ENCODE data around the gene GTF2H1.
"Not testable (repeated sequence)": the region's sequence is repeated elsewhere in the genome, so short reads cannot be mapped to it uniquely, and the experiment has no call there.

Gene GTF2H1

GRCh38 chr11:18320617-18321016 lies 1.8 kb upstream of the GTF2H1 start:
- DNase-seq = no peak

DNA sequence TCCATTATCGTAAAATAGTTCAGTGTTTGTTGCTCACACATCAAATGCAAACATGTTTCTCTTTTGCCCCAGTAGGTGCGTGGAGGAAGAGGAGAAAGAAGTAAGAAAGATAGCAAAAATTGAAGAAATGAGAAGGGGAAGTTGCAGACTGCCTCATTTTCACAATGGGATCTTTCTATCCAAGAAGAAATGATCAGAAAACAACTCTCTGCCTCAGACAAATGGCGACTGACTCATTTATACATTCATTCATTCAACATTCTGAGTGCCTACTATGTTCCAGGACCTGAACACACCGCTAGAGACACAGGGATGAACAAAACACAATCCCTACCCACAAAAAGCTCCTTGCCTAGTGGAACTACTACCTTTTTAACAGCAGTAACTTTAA lies 794 bp upstream of the GTF2H1 start:
- no peak for DNase-seq

GRCh38 chr11:18322818-18323570 lies 627 bp downstream of the GTF2H1 start:
- no peak for DNase-seq

DNA sequence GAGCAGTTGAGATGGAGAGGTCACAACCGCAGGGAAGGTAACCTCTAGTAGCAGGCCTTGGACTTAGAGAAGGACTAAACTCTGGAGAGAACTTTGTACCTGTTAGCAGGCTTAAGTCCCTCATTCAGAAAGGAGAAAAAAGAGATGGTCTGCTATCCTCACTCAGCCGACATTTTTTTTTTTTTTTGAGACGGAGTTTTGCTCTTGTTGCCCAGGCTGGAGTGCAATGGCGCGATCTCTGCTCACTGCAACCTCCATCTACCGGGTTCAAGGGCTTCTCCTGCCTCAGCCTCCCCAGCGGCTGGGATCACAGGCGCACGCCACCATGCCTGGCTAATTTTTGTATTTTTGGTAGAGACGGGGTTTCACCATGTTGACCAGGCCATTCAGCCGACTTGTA lies 1.5 kb downstream of the GTF2H1 start:
- not testable (repeated sequence) for DNase-seq

- no peak for DNase-seq
These were observed 2.0 kb downstream of the GTF2H1 start for GRCh38 chr11:18324381-18324780.

DNA sequence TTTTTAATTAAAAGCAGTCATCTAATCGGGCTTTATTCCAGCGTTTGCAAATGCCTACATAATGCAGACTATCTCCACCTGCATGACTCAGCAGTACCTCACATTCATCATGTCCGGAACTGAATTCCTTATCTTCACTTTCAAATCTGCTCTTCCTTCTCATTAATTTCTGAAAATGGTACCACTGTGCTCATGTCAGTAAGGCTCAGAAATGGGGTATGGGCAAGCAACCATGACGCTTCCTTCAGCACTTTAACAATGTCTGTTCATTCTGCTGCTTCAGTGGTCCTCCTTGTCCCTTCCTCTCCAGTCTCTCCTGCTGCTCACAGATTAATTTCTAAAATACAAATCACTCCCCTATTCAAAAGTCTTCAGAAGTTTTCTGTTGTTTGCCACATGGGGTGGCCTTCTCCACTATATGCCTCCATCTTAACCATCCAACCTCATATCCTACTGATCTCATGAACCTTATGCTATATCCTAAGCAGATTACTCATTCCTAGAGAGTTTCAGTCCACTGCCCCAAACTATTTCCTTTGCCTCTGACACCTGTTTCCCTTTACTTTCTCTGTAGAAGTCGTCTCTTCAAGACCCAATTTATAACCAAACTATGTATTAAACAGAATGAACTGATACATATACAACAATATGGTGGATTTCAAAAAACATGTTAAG lies 7.0 kb downstream of the GTF2H1 start:
- DNase-seq = no peak

- no peak for DNase-seq
These were observed 8.6 kb downstream of the GTF2H1 start for GRCh38 chr11:18330921-18331320.

DNA sequence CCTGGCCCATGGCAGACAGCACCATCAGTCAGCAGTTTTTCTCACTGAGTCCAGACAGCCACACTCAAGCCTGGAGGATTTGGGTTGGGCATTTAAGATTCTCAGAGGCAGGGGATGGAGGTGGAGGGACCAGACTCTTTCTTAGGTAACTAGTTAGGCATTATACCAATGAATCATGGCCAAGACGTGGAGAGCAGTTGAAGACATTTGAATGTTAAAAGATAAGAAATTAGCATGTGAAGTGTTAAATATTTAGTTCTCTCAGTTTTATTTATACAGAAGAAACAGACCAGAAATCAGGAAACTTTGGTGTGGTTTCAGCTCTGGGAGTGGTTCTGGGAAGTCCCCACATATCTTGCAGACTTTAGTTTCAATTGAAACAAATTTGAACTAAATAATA lies 9.9 kb downstream of the GTF2H1 start:
- no peak for DNase-seq

DNA sequence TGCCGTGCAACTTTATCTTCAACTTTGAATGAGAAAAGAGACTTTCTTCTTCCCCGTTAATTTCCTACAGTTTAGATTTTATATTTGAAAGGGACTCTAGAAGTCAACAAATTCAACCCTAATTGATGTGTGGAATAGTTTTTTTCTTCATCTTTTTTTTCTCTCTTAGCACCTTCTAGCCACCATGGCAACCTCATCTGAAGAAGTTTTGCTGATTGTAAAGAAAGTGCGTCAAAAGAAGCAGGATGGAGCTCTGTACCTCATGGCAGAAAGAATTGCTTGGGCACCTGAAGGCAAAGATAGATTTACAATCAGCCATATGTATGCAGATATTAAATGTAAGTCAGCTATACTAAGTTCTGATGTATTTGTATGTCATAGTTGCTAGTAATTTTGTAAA lies 10.5 kb downstream of the GTF2H1 start:
- no peak for DNase-seq

DNA sequence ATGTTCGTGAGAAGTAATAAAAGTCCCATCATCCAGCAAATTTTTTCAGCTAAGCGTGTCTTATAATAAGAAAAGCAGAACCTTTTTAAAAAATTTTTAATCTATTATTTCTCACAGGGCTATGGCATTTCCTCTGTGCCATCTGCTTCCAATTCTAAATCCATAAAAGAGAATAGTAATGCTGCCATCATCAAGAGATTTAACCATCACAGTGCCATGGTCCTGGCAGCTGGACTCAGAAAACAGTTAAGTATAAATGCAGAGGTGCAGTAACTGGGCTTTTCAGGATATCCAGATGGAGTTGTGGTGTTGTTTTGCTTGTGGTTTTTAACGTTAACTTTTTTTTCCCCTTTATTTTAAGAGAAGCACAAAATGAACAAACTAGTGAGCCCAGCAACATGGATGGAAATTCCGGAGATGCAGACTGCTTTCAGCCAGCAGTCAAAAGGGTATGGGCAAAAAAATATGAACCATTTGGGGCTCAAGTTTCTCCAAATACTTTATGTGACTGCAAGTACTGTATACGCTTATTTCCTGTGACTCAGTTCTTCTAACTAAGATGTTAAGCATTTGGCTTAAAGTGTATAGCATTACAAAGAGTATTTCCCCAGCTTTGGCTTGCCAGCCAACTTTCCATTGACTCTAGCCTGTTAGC lies 25.2 kb downstream of the GTF2H1 start:
- DNase-seq = no peak

DNA sequence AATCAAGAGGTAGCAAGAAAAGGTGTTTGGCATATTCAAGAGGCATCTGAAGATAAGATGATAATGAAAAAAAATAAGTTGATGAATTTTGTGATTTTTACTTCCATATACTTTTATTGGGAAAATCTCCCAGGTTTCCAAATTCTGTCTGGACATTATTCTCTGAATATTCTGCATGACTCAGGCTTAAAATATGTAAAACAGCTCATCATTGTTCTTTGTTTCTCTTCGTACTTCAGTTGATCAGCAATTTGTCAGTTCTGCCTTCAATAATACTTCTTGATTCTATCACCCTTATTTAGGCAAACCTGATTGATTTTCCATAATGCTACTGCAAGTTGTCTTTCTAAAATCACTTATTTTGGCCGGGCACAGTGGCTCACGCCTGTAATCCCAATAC lies 30.2 kb downstream of the GTF2H1 start:
- DNase-seq = no peak

- DNase-seq = no peak
These were observed 36.3 kb downstream of the GTF2H1 start for GRCh38 chr11:18358646-18359045.

DNA sequence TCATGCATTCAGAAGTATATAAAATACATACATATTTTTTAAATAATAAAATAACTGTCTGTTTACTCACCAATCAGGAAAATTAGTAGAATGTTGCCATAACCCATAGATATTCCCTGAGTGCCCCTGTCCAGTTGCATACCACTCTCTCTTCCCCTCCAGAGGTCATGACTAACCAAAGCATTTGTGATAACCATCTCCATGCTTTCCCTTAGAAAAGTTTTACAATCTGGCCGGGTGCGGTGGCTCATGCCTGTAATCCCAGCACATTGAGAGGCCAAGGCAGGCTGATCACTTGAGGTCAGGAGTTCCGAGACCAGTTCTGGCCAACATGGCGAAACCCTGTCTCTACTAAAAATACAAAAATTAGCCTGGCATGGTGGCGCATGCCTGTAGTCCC lies 38.8 kb downstream of the GTF2H1 start:
- no peak for DNase-seq

DNA sequence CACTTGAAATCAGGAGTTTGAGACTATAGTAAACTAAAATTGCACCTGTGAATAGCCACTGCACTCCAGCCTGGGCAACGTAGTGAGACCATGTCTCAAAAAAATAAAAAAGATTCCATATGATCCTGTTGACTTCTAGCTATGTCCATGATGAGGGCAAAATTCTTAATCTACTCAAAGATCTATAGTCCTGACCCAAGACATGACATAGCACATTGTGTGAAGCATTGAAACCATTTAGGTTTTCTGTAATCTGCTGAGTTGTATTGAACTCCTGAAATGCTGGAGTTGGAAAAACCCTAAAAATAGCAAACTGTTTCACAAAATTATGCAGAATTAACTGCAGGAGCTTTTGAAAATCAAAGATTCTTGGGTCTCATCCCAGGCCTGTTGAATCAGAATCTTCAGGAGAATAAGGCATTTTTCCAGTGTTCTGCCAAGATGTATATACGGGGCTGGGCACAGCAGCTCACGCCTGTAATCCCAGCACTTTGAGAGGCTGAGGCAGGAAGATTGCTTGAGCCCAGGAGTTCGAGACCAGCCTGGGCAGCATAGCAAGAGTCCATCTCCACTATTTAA lies 42.2 kb downstream of the GTF2H1 start:
- DNase-seq = no peak

GRCh38 chr11:18365741-18366140 lies 43.4 kb downstream of the GTF2H1 start:
- no peak for DNase-seq

DNA sequence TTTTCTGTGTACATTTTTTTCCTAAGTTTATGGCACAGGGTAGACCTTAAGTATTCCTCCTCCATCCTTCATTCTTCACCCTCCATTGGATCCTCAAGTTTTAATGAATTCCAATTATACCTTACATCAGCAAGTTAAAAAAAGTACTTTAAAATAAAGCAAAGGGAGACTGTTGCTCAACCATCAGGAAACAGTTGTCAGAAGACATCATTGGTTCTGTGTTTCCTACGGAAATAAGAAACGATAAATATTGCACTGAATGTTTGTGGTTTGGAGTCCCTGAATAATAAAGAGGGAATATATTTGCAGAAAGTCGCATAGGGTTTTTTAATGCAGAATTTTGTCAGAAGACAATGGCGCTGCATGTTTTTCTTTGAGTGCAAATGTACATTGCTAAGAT lies 43.9 kb downstream of the GTF2H1 start:
- DNase-seq = no peak

- no peak for DNase-seq
These were observed 45.1 kb downstream of the GTF2H1 start for GRCh38 chr11:18367431-18367830.

- no peak for DNase-seq
These were observed 45.9 kb downstream of the GTF2H1 start for GRCh38 chr11:18368221-18368620.

DNA sequence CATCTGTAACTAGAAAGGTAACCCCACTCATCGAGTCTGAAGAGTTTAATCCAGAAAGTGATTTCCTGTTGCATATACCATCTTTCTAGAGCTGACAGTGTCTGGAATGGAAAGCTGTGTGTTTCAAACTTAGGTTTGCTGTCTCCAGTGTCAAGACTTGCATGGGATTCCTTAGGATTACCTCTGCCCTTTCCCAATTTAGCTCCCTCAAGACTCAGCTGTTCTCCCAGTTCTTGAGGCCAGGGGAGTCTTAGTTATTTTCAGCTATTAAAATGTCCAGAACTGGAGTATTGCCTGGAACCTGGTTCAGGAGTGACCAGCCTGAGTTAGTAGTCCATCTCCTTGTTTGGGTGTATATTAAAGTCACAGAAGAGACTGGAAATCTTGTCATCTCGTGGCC lies 47.0 kb downstream of the GTF2H1 start:
- no peak for DNase-seq

GRCh38 chr11:18371279-18371678 lies 48.9 kb downstream of the GTF2H1 start:
- DNase-seq = no peak

DNA sequence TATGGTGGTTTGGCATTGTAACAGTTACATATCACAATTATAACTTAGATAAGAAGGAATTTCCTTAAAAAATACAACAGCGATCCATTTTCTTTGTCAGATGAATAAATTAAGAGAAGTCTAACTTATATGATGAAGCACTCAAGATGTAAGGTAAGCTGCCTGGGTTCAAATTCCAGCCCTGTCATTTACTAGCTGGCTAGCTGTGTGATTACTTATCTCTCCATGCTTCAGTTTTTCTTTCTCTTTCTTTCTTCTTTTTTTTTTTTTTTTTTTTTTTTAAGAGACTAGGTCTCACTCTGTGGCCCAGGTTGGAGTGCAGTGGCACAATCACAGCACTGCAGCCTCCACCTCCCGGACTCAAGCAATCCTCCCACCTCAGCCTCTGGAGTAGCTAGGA lies 49.8 kb downstream of the GTF2H1 start:
- no peak for DNase-seq

DNA sequence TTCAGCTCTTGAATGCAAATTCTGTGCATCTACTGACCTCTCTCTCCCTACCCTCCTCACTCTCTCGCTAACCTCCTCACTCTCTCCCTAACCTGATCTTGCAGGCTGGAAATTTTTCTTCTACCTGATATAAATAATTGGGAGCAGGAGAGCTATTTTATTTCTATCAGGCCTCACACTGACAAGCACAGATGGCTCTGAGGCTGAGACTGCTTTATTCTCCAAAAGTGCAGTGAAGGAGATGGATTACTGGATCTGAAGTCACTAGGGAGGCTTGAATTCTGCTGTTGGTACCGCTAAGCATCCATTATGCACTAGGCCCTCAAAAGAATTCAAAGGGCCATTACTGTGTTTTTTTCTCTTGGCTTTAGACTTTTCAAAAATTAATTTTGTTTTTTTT lies 52.6 kb downstream of the GTF2H1 start:
- no peak for DNase-seq

- DNase-seq = no peak
These were observed 53.6 kb downstream of the GTF2H1 start for GRCh38 chr11:18375941-18376340.

GRCh38 chr11:18379201-18379600 lies 56.8 kb downstream of the GTF2H1 start:
- no peak for DNase-seq

Measured in NCI-H187 (cell line).